OCI-LY3 (cell line): ENCODE measurements around the gene KIF6.

ENCODE experiments used
- H2AFZ ChIP-seq: fragments of 200-600, 300-600 bp; shearing (Covaris generic); 2 replicates; pipeline ENCODE4 v1.6.0; 2014; ENCODE audit warnings: antibody characterized with exemption, low read depth, low read length
- H3K27ac ChIP-seq: fragments of 200-600, 300-600 bp; sonication (generic); 2 replicates; pipeline ENCODE4 v1.5.1; 2014; ENCODE audit warnings: mild to moderate bottlenecking, low read length, moderate library complexity, mixed read lengths
- H3K27me3 ChIP-seq: fragments of 200-600, 300-600 bp; sonication (generic); 2 replicates; pipeline ENCODE4 v1.6.1; 2014; ENCODE audit warnings: low read depth, low read length, mixed read lengths
- H3K36me3 ChIP-seq: fragments of 200-600, 300-600 bp; sonication (generic); replicated peaks from 2 replicates; pipeline ENCODE3; 2014; ENCODE audit warnings: low read depth, low read length, mixed read lengths
- H3K4me1 ChIP-seq: fragments of 300-600, 200-600 bp; sonication (generic); 2 replicates; pipeline ENCODE4 v1.6.1; 2014; ENCODE audit warnings: low read length, mixed read lengths
- H3K4me2 ChIP-seq: fragments of 200-600, 300-600 bp; sonication (generic); 2 replicates; pipeline ENCODE4 v1.6.1; 2014; ENCODE audit warnings: low read length, mixed read lengths
- H3K4me3 ChIP-seq: fragments of 300-600, 200-600 bp; sonication (generic); 2 replicates; pipeline ENCODE4 v1.5.1; 2014; ENCODE audit warnings: antibody characterized with exemption, mild to moderate bottlenecking, low read length, moderate library complexity
- H3K79me2 ChIP-seq: fragments of 300-600, 200-600 bp; shearing (Covaris generic); 2 replicates; pipeline ENCODE4 v1.6.1; 2014; ENCODE audit warnings: mild to moderate bottlenecking, low read length, mixed read lengths
- H3K9ac ChIP-seq: fragments of 300-600, 200-600 bp; shearing (Covaris generic); 2 replicates; pipeline ENCODE4 v1.6.0; 2014; ENCODE audit warnings: mild to moderate bottlenecking, low read length, moderate library complexity
- H3K9me3 ChIP-seq: fragments of 200-600, 300-600 bp; shearing (Covaris generic); 2 replicates; pipeline ENCODE4 v1.6.1; 2014; ENCODE audit warnings: low read length, mixed read lengths; ENCODE audit not compliant: insufficient read depth
- H4K20me1 ChIP-seq: fragments of 200-600, 300-600 bp; sonication (generic); 2 replicates; pipeline ENCODE4 v1.6.1; 2016; ENCODE audit warnings: low read length, mixed read lengths; ENCODE audit not compliant: insufficient read depth
- EZH2phosphoT487 ChIP-seq: fragments of 200-600 bp; shearing (Covaris generic); IDR thresholded peaks from 2 replicates; pipeline ENCODE4 v1.6.1; 2018; ENCODE audit warnings: antibody characterized with exemption, mixed run types, low read depth
- TF ChIP-seq, protein P1 (sequence below): fragments of 200-600, 300-600 bp; sonication (generic); IDR thresholded peaks from 2 replicates; pipeline ENCODE4 v1.5.1; 2014; ENCODE audit warnings: antibody characterized with exemption, low read length, low read depth

Gene KIF6, protein sequence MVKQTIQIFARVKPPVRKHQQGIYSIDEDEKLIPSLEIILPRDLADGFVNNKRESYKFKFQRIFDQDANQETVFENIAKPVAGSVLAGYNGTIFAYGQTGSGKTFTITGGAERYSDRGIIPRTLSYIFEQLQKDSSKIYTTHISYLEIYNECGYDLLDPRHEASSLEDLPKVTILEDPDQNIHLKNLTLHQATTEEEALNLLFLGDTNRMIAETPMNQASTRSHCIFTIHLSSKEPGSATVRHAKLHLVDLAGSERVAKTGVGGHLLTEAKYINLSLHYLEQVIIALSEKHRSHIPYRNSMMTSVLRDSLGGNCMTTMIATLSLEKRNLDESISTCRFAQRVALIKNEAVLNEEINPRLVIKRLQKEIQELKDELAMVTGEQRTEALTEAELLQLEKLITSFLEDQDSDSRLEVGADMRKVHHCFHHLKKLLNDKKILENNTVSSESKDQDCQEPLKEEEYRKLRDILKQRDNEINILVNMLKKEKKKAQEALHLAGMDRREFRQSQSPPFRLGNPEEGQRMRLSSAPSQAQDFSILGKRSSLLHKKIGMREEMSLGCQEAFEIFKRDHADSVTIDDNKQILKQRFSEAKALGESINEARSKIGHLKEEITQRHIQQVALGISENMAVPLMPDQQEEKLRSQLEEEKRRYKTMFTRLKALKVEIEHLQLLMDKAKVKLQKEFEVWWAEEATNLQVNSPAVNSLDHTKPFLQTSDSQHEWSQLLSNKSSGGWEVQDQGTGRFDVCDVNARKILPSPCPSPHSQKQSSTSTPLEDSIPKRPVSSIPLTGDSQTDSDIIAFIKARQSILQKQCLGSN

DNA sequence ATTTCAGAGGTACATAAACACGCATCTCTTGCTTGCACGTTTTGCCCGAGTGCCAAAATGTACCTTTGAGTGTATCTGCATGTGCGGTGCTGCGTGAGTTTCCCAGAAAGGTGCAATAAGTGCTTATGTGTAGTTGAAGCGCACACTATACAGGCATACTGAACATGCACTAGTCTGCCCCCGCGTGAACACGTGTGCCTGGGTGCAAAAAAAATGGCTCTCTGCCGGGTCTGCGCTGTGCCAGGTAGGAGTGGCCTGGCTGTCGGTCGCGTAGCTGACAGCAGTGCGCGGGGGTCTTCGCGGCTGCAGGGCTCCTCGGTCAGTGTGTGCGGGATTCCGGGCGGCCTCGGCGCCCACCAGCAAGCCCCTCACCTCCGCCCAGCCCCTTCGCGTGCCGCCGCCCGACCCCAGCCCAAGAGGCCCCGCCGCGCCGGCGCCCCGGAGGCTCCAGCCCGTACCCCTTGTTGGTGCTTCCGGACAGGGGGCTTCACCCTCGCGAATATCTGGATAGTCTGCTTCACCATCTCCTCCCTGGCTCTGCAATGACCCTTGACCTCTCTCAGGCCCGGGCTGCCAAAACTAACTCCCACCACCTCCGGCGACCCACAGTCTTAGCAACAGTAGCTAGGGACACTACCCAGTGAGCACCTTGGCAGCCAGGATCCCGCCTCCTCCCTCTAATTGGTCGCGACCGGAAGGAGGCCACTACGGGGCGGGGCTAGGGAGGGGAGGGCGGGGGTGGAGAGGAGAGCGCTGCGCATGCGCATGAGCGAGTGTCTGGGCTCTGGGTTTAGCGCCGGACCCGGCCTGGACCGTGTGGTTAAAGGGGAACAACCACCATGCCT lies at the start of gene KIF6:
KIF6 (minus strand) TSS at position 622 of the 845 bp plus-strand sequence; CDS start at position 524, 98 bp downstream.
- H3K4me3 ChIP-seq, result no peak within 1 kb of the TSS
- no peaks in the 10 kb centered on the region for H3K27me3 ChIP-seq
- H4K20me1 ChIP-seq, result no peaks in the 10 kb centered on the region
- no peaks in the 10 kb centered on the region for H3K9me3 ChIP-seq
- H3K4me1 ChIP-seq, result no peaks in the 10 kb centered on the region
- no peaks in the 10 kb centered on the region for H3K36me3 ChIP-seq
- TF ChIP-seq EZH2phosphoT487, result no peak
- TF ChIP-seq, protein P1, sequence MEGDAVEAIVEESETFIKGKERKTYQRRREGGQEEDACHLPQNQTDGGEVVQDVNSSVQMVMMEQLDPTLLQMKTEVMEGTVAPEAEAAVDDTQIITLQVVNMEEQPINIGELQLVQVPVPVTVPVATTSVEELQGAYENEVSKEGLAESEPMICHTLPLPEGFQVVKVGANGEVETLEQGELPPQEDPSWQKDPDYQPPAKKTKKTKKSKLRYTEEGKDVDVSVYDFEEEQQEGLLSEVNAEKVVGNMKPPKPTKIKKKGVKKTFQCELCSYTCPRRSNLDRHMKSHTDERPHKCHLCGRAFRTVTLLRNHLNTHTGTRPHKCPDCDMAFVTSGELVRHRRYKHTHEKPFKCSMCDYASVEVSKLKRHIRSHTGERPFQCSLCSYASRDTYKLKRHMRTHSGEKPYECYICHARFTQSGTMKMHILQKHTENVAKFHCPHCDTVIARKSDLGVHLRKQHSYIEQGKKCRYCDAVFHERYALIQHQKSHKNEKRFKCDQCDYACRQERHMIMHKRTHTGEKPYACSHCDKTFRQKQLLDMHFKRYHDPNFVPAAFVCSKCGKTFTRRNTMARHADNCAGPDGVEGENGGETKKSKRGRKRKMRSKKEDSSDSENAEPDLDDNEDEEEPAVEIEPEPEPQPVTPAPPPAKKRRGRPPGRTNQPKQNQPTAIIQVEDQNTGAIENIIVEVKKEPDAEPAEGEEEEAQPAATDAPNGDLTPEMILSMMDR, result no peak
- no peaks in the 10 kb centered on the region for H3K79me2 ChIP-seq
- H2AFZ ChIP-seq, result no peak within 1 kb of the TSS
- H3K9ac ChIP-seq, result no peak within 1 kb of the TSS
- no peak within 1 kb of the TSS for H3K4me2 ChIP-seq
- no peak within 1 kb of the TSS for H3K27ac ChIP-seq

DNA sequence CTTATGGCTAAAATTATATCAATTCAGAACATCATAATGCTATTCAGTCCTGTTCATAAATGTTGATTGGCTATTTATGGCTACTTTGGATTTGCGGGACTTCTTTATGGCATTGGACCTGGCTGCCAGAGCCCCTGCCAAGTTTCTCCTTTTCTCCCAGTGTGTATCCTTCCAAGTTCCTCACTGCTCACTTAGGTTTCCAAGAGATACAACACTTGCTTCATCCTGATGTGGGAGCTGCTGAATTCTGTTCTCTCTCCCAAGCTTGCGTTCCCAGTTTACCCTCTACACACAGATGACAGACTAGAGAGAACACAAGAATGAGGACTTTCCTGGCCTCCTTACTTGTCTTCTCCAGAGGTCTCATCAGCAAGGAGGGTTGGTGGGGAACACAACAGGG lies 48.6 kb upstream of the KIF6 start:
- no peak overlapping the region for H2AFZ ChIP-seq
- no peak overlapping the region for H3K4me3 ChIP-seq
- H3K36me3 ChIP-seq, result no peaks in the 10 kb centered on the region
- no peaks in the 10 kb centered on the region for H3K9me3 ChIP-seq
- no peaks in the 10 kb centered on the region for H4K20me1 ChIP-seq
- H3K27me3 ChIP-seq, result no peaks in the 10 kb centered on the region
- TF ChIP-seq, protein P1, result no peak
- no peak for TF ChIP-seq EZH2phosphoT487
- no peak overlapping the region for H3K9ac ChIP-seq
- H3K4me2 ChIP-seq, result no peak overlapping the region
- H3K4me1 ChIP-seq, result no peaks in the 10 kb centered on the region
- no peaks in the 10 kb centered on the region for H3K79me2 ChIP-seq
- H3K27ac ChIP-seq, result no peak overlapping the region

DNA sequence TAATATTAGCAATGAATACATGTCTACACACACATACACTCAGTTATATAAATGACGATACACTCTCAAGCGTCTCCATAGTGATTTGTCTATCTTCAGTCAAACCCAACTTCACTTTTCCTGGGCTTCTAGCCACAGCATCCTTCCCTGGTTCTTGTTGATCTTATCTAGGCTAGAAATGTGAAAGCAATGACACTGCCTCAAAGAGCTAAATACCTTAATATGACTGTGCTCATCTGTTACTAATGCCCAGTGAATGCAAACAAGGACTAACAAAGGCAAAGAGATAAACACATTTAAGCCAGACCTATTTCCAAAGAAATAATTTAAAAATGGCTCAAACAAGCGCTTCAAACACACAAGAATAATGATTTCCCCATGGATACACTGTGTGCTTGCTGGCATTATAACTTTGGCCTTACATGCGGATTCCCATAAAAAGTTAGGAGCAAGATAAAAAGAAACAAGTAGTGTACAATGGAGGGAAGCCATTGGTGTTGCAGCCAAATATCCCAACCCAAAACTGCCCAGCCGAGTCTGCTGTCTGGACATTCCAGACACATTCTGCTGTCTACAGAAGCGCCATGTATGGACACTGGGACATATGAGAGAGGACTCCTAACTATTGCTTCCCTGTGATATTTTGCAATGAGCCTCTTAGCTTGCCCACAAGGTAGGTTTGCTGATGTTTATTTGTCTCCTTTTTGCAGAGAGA lies 47.5 kb upstream of the KIF6 start:
- Histone ChIP-seq H3K9ac (no peak overlapping the region), H3K4me2 (no peak overlapping the region), H2AFZ (no peak overlapping the region), H3K4me3 (no peak overlapping the region), H3K9me3 (no peaks in the 10 kb centered on the region), H3K79me2 (no peaks in the 10 kb centered on the region), H3K27me3 (no peaks in the 10 kb centered on the region), H3K27ac (no peak overlapping the region), H3K4me1 (no peaks in the 10 kb centered on the region), H3K36me3 (no peaks in the 10 kb centered on the region), H4K20me1 (no peaks in the 10 kb centered on the region)
- no peak for TF ChIP-seq EZH2phosphoT487
- TF ChIP-seq, protein P1, result no peak
